GM08714 (cell line): ENCODE data around the gene GYG1.

Experiments used
- H3K4me3 ChIP-seq: fragments of 200-500 bp; sonication (Bioruptor generic); 2 replicates; pipeline ENCODE4 v1.5.1; 2014; ENCODE audit warnings: mild to moderate bottlenecking, low read length, inconsistent platforms
- ZNF274 ChIP-seq: IDR thresholded peaks from 2 replicates; pipeline ENCODE4 v1.6.1; 2012; ENCODE audit warnings: mild to moderate bottlenecking, low read depth, low read length

Gene GYG1

GRCh38 chr3:148991219-148992026, at the start of gene GYG1:
Gene GYG1, plus strand, starts transcription at chr3:148991540. Its CDS starts 101 bp downstream, at chr3:148991641.
- peak within 1 kb of the TSS; percentile 93 for H3K4me3 ChIP-seq
- TF ChIP-seq ZNF274, result no peak

GRCh38 chr3:148943506-148944205, 47.7 kb upstream of the GYG1 start:
- TF ChIP-seq ZNF274, result no peak

GRCh38 chr3:148945116-148945515, 46.2 kb upstream of the GYG1 start:
- no peak for TF ChIP-seq ZNF274
- no peak overlapping the region for H3K4me3 ChIP-seq

More at GRCh38 chr3:148943506-148944205, 47.7 kb upstream of the GYG1 start:
- H3K4me3 ChIP-seq, result no peak overlapping the region

GRCh38 chr3:148948913-148949657, 42.3 kb upstream of the GYG1 start:
- H3K4me3 ChIP-seq, result no peak overlapping the region
- TF ChIP-seq ZNF274, result no peak

GRCh38 chr3:148950806-148951205, 40.5 kb upstream of the GYG1 start:
- H3K4me3 ChIP-seq, result no peak overlapping the region
- TF ChIP-seq ZNF274, result no peak

- TF ChIP-seq ZNF274, result no peak
- H3K4me3 ChIP-seq, result no peak overlapping the region
Observed at GRCh38 chr3:148951599-148952361, 39.6 kb upstream of the GYG1 start.

- no peak for TF ChIP-seq ZNF274
- no peak overlapping the region for H3K4me3 ChIP-seq
Observed at GRCh38 chr3:148953094-148953493, 38.2 kb upstream of the GYG1 start.

- H3K4me3 ChIP-seq, result no peak overlapping the region
- TF ChIP-seq ZNF274, result no peak
Observed at GRCh38 chr3:148954981-148955380, 36.4 kb upstream of the GYG1 start.

GRCh38 chr3:148955544-148956346, 35.6 kb upstream of the GYG1 start:
- no peak for TF ChIP-seq ZNF274

GRCh38 chr3:148957586-148957985, 33.8 kb upstream of the GYG1 start:
- no peak for TF ChIP-seq ZNF274
- H3K4me3 ChIP-seq, result no peak overlapping the region

More at GRCh38 chr3:148955544-148956346, 35.6 kb upstream of the GYG1 start:
- no peak overlapping the region for H3K4me3 ChIP-seq

GRCh38 chr3:148958696-148959095, 32.6 kb upstream of the GYG1 start:
- H3K4me3 ChIP-seq, result no peak overlapping the region
- TF ChIP-seq ZNF274, result no peak

GRCh38 chr3:148962513-148962912, 28.8 kb upstream of the GYG1 start:
- no peak overlapping the region for H3K4me3 ChIP-seq
- TF ChIP-seq ZNF274, result no peak

GRCh38 chr3:148964809-148965208, 26.5 kb upstream of the GYG1 start:
- TF ChIP-seq ZNF274, result no peak
- no peak overlapping the region for H3K4me3 ChIP-seq

GRCh38 chr3:148968321-148968720, 23.0 kb upstream of the GYG1 start:
- H3K4me3 ChIP-seq, result no peak overlapping the region
- TF ChIP-seq ZNF274, result no peak
